HG02884 (cell line): ENCODE measurements around the gene TASP1.

ENCODE experiments used
- ATAC-seq: cut with Tn5 transposase; IDR thresholded peaks from one replicate; pipeline ENCODE4 v1.9.1; 2021; ENCODE audit warnings: mild to moderate bottlenecking, moderate library complexity; ENCODE audit not compliant: unreplicated experiment

The TASP1 gene

GRCh38 chr20:13355411-13355810, 283.3 kb downstream of the TASP1 start:
- no peak for ATAC-seq

- ATAC-seq, result no peak
These were observed 285.3 kb downstream of the TASP1 start for GRCh38 chr20:13353261-13353945.

GRCh38 chr20:13349235-13349604, 289.5 kb downstream of the TASP1 start:
- ATAC-seq, result no peak

- ATAC-seq, result no peak
These were observed 290.2 kb downstream of the TASP1 start for GRCh38 chr20:13348311-13349234.

- no peak for ATAC-seq
These were observed 294.1 kb downstream of the TASP1 start for GRCh38 chr20:13344671-13345070.

DNA sequence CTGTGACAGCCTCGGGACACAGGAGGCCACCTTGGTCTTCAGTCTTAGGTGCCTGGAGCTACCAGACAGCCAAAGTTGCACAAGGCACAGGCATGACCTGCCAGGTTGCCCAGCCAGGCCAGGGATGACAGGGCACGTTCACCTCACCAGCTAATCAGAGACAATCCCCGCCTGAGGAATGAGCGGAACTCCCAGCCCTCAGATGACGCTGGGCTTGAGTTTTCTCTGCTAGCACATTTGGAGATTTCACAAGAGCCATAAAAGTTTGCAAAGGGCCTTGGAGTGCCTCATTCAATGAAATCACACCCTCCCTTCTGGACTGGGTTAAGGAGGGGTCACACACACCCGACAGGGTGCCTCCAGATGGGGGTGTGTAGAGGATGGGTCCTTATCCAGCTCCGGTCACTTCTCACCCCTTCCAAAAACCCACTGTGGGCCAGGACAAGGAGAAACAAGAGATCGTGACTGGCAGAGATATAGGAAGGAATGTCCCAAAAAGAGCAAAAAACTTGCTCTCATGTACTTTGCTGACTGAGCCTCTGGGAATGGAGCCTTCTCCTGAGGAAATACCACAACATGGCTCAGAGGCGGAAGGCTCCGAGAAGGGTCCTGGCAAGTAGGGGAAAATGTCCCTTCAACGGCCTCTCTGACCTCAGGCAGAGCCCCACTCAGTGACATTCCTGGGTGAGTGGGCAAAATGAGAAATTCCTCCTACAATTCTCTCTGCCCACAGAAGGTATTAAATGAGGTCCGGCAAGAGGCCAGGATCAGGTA, 296.1 kb downstream of the TASP1 start:
- ATAC-seq, result no peak

- no peak for ATAC-seq
These were observed 296.9 kb downstream of the TASP1 start for GRCh38 chr20:13341737-13342393.

GRCh38 chr20:13340088-13340487, 298.6 kb downstream of the TASP1 start:
- no peak for ATAC-seq
